GM19240 (cell line): Measurements from ENCODE around the gene GOT2.
A peak's percentile ranks its signal among the peaks of the same experiment; 100 is the strongest.
"Not testable (repeated sequence)": the region's sequence is repeated elsewhere in the genome, so short reads cannot be mapped to it uniquely, and the experiment has no call there.

Experiments
- DNase-seq: peaks from one replicate; pipeline ENCODE4 v3.0.0; 2011; ENCODE audit warnings: low spot score; ENCODE audit not compliant: insufficient read length

Gene GOT2

GRCh38 chr16:58733671-58734458 lies at the start of gene GOT2:
TSS of gene GOT2 (minus strand) at chr16:58734316. CDS start at chr16:58734228, 88 bp downstream.
- peak; percentile 79 for DNase-seq

- DNase-seq, result not testable (repeated sequence)
Measured at GRCh38 chr16:58779291-58779690, 45.2 kb upstream of the GOT2 start.

- DNase-seq, result no peak
Measured at GRCh38 chr16:58773870-58774269, 39.8 kb upstream of the GOT2 start.

GRCh38 chr16:58768145-58768544 lies 34.0 kb upstream of the GOT2 start:
- no peak for DNase-seq

GRCh38 chr16:58767581-58767980 lies 33.5 kb upstream of the GOT2 start:
- no peak for DNase-seq

- DNase-seq, result no peak
Measured at GRCh38 chr16:58756650-58757332, 22.7 kb upstream of the GOT2 start.

GRCh38 chr16:58755989-58756649 lies 22.0 kb upstream of the GOT2 start:
- peak; percentile 53 for DNase-seq

- DNase-seq, result no peak
Measured at GRCh38 chr16:58753711-58754134, 19.6 kb upstream of the GOT2 start.

GRCh38 chr16:58744497-58744896 lies 10.4 kb upstream of the GOT2 start:
- DNase-seq, result no peak

GRCh38 chr16:58741976-58742375 lies 7.9 kb upstream of the GOT2 start:
- DNase-seq, result no peak

GRCh38 chr16:58741166-58741565 lies 7.0 kb upstream of the GOT2 start:
- DNase-seq, result no peak

- DNase-seq, result no peak
Measured at GRCh38 chr16:58738672-58739296, 4.7 kb upstream of the GOT2 start.

- DNase-seq, result not testable (repeated sequence)
Measured at GRCh38 chr16:58736341-58736740, 2.2 kb upstream of the GOT2 start.

GRCh38 chr16:58734459-58734787 lies 307 bp upstream of the GOT2 start:
- DNase-seq, result no peak

GRCh38 chr16:58733248-58733670 lies 857 bp downstream of the GOT2 start:
- DNase-seq, result no peak

GRCh38 chr16:58732545-58733247 lies 1.4 kb downstream of the GOT2 start:
- no peak for DNase-seq

GRCh38 chr16:58730724-58731370 lies 3.3 kb downstream of the GOT2 start:
- no peak for DNase-seq

- DNase-seq, result no peak
Measured at GRCh38 chr16:58727796-58728568, 6.1 kb downstream of the GOT2 start.

- no peak for DNase-seq
Measured at GRCh38 chr16:58727028-58727781, 6.9 kb downstream of the GOT2 start.
